GM19023 (cell line): Measurements from ENCODE around the gene CCDC160.

Experiments used
- ATAC-seq: cut with Tn5 transposase; IDR thresholded peaks from one replicate; pipeline ENCODE4 v1.9.1; 2021; ENCODE audit warnings: mild to moderate bottlenecking, moderate library complexity; ENCODE audit not compliant: unreplicated experiment

The CCDC160 gene

GRCh38 chrX:134294548-134294947, 57.6 kb downstream of the CCDC160 start:
- ATAC-seq: no peak
